ENCODE measurements around the gene ERC2.

GRCh38 chr3:55544219-55544618 lies 924.0 kb downstream of the ERC2 start:
- TF ChIP-seq REST (IDR thresholded peaks at IDR 0.05; ENCODE audit: low read depth) = no peak
- no peak for TF ChIP-seq CREB1 (IDR thresholded peaks at IDR 0.05; ENCODE audit: low read depth)
- TF ChIP-seq USF1 (IDR thresholded peaks at IDR 0.05) = no peak
- no peak for TF ChIP-seq FOXM1 (IDR thresholded peaks at IDR 0.05; ENCODE audit: borderline replicate concordance, low read depth)
- TF ChIP-seq EP300 (IDR thresholded peaks at IDR 0.05; ENCODE audit: borderline replicate concordance) = no peak
- TF ChIP-seq RAD21 (IDR thresholded peaks at IDR 0.05; ENCODE audit: low read depth) = no peak

Data from Ishikawa (cell line).